Measurements from ENCODE around the gene KIF3B. TPM values are rescaled to one million over a fixed set of nuclear protein-coding genes. Genes with fewer than 3 reads are reported as not detected.

The KIF3B gene
- total and polyA plus RNA-seq, 2 donors from 2014 or later: 31.6 to 62.2 TPM

GRCh38 chr20:32236048-32236533, 41.4 kb upstream of the KIF3B start:
- no peaks in the 10 kb centered on the region for H3K27me3 ChIP-seq (ENCODE audit: control insufficient read depth, insufficient read depth, low read length)
- H3K36me3 ChIP-seq (ENCODE audit: control insufficient read depth in 2 of 3, insufficient read depth in 3 of 3, low read length in 3 of 3): peaks cover 3 to 33% (median 24%) of the 10 kb centered on the region in 3 donors
- TF ChIP-seq, protein P1, sequence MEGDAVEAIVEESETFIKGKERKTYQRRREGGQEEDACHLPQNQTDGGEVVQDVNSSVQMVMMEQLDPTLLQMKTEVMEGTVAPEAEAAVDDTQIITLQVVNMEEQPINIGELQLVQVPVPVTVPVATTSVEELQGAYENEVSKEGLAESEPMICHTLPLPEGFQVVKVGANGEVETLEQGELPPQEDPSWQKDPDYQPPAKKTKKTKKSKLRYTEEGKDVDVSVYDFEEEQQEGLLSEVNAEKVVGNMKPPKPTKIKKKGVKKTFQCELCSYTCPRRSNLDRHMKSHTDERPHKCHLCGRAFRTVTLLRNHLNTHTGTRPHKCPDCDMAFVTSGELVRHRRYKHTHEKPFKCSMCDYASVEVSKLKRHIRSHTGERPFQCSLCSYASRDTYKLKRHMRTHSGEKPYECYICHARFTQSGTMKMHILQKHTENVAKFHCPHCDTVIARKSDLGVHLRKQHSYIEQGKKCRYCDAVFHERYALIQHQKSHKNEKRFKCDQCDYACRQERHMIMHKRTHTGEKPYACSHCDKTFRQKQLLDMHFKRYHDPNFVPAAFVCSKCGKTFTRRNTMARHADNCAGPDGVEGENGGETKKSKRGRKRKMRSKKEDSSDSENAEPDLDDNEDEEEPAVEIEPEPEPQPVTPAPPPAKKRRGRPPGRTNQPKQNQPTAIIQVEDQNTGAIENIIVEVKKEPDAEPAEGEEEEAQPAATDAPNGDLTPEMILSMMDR (IDR thresholded peaks at IDR 0.05; ENCODE audit: borderline replicate concordance, extremely low read depth, insufficient read depth): no peak
- H3K4me3 ChIP-seq (ENCODE audit: low read length in 3 of 3): no peak overlapping the region
- H3K9me3 ChIP-seq (ENCODE audit: control insufficient read depth in 2 of 3, insufficient read depth in 1 of 3, low read length in 3 of 3): no peaks in the 10 kb centered on the region
- no peak overlapping the region for H3K27ac ChIP-seq (ENCODE audit: low read depth in 2 of 2, low read length in 2 of 2)
- DNase-seq: no peak
- intact Hi-C loops (cut with DNase I): no loop called here
- H3K9ac ChIP-seq (ENCODE audit: low read length in 3 of 3): no peak overlapping the region
- H3K4me1 ChIP-seq (ENCODE audit: control insufficient read depth in 2 of 3, insufficient read depth in 2 of 3, low read depth in 1 of 3, low read length in 3 of 3): peaks cover 0 to 7% (median 5%) of the 10 kb centered on the region in 3 donors
- no peak for FAIRE-seq

DNA sequence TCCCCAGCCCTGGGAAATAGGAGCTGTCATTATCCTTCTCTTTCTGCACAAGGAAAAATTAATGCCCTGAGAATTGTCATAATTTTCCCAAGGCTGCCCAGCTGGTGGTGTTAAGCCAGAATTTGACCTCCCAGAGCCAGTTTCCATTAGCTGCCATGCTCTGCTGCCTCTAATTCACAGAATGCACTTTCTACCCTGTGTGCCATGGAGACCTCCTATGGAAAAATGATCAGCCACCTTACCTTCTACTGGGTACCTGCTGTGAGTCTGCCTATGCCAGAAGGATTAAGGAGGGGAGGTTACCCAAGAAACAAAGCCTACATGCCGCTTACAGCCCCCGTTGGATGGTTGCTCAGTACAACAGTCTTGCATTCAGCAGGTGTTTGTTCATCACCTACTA, 40.6 kb upstream of the KIF3B start:
- Histone ChIP-seq H3K4me3 (ENCODE audit: low read length in 3 of 3) (no peak overlapping the region), H3K9me3 (ENCODE audit: control insufficient read depth in 2 of 3, insufficient read depth in 1 of 3, low read length in 3 of 3) (no peaks in the 10 kb centered on the region), H3K36me3 (ENCODE audit: control insufficient read depth in 2 of 3, insufficient read depth in 3 of 3, low read length in 3 of 3) (peaks cover 3 to 27% (median 22%) of the 10 kb centered on the region in 3 donors), H3K27ac (ENCODE audit: low read depth in 2 of 2, low read length in 2 of 2) (no peak overlapping the region), H3K9ac (ENCODE audit: low read length in 3 of 3) (no peak overlapping the region), H3K4me1 (ENCODE audit: control insufficient read depth in 2 of 3, insufficient read depth in 2 of 3, low read depth in 1 of 3, low read length in 3 of 3) (peaks cover 0 to 7% (median 5%) of the 10 kb centered on the region in 3 donors), H3K27me3 (ENCODE audit: control insufficient read depth, insufficient read depth, low read length) (no peaks in the 10 kb centered on the region)
- DNase-seq: peak in 1 of 5 donors; percentile 8
- intact Hi-C loops (cut with DNase I): no loop called here
- TF ChIP-seq, protein P1 (IDR thresholded peaks at IDR 0.05; ENCODE audit: borderline replicate concordance, extremely low read depth, insufficient read depth): no peak
- no peak for FAIRE-seq

GRCh38 chr20:32237419-32237818, 40.0 kb upstream of the KIF3B start:
- Histone ChIP-seq H3K9me3 (ENCODE audit: control insufficient read depth in 2 of 3, insufficient read depth in 1 of 3, low read length in 3 of 3) (no peaks in the 10 kb centered on the region), H3K27ac (ENCODE audit: low read depth in 2 of 2, low read length in 2 of 2) (no peak overlapping the region), H3K4me1 (ENCODE audit: control insufficient read depth in 2 of 3, insufficient read depth in 2 of 3, low read depth in 1 of 3, low read length in 3 of 3) (peaks cover 0 to 7% (median 5%) of the 10 kb centered on the region in 3 donors), H3K9ac (ENCODE audit: low read length in 3 of 3) (no peak overlapping the region), H3K36me3 (ENCODE audit: control insufficient read depth in 2 of 3, insufficient read depth in 3 of 3, low read length in 3 of 3) (peaks cover 3 to 25% (median 22%) of the 10 kb centered on the region in 3 donors), H3K27me3 (ENCODE audit: control insufficient read depth, insufficient read depth, low read length) (no peaks in the 10 kb centered on the region), H3K4me3 (ENCODE audit: low read length in 3 of 3) (no peak overlapping the region)
- TF ChIP-seq, protein P1 (IDR thresholded peaks at IDR 0.05; ENCODE audit: borderline replicate concordance, extremely low read depth, insufficient read depth): no peak
- intact Hi-C loops (cut with DNase I): no loop called here
- FAIRE-seq (no peak), DNase-seq (no peak)
